HFF-Myc (cell line): Measurements from ENCODE around the gene FOXN3.
"Not testable (repeated sequence)": the region's sequence is repeated elsewhere in the genome, so short reads cannot be mapped to it uniquely, and the experiment has no call there.

Experiments
- DNase-seq: peaks from one replicate; pipeline ENCODE4 v3.0.0-alpha.2; 2011; ENCODE audit warnings: low read depth; ENCODE audit errors: extremely low read depth
- H3K4me3 ChIP-seq: replicated peaks from 2 replicates; pipeline ENCODE4 v1.5.1; 2011; ENCODE audit warnings: low read depth, mild to moderate bottlenecking, control low read depth, low read length
- CTCF ChIP-seq: IDR thresholded peaks from 2 replicates; pipeline ENCODE4 v1.5.1; 2012; ENCODE audit warnings: mild to moderate bottlenecking, low read depth, low read length, control low read depth; ENCODE audit errors: missing control alignments

Gene FOXN3

GRCh38 chr14:89201645-89202044 lies 215.4 kb downstream of the FOXN3 start:
- DNase-seq = no peak
- no peak for TF ChIP-seq CTCF
- no peak overlapping the region for H3K4me3 ChIP-seq

- not testable (repeated sequence) for DNase-seq, H3K4me3 ChIP-seq
These were observed 217.7 kb downstream of the FOXN3 start for GRCh38 chr14:89199357-89199756.

GRCh38 chr14:89198544-89199329 lies 218.3 kb downstream of the FOXN3 start:
- no peak for DNase-seq
- no peak for TF ChIP-seq CTCF

GRCh38 chr14:89197623-89198022 lies 219.4 kb downstream of the FOXN3 start:
- no peak overlapping the region for H3K4me3 ChIP-seq
- TF ChIP-seq CTCF = no peak
- no peak for DNase-seq

More at GRCh38 chr14:89198544-89199329, 218.3 kb downstream of the FOXN3 start:
- H3K4me3 ChIP-seq = no peak overlapping the region

GRCh38 chr14:89196545-89196944 lies 220.5 kb downstream of the FOXN3 start:
- no peak for TF ChIP-seq CTCF
- no peak for DNase-seq
- no peak overlapping the region for H3K4me3 ChIP-seq

- DNase-seq = no peak
- no peak overlapping the region for H3K4me3 ChIP-seq
- no peak for TF ChIP-seq CTCF
These were observed 222.7 kb downstream of the FOXN3 start for GRCh38 chr14:89194376-89194775.

GRCh38 chr14:89190765-89191513 lies 226.1 kb downstream of the FOXN3 start:
- DNase-seq = no peak
- TF ChIP-seq CTCF = no peak
- no peak overlapping the region for H3K4me3 ChIP-seq
